MCF 10A (cell line): Measurements from ENCODE around the gene ME3. TPM values are rescaled to one million over a fixed set of nuclear protein-coding genes. Genes with fewer than 3 reads are reported as not detected.

ENCODE experiments used
- BruUV-seq: library from RNA; stranded (reverse); fragments of 400-500 nt; replicated peaks from 2 replicates; lab custom pipeline; 2021; lab: Mats Ljungman, UMichigan
- CTCF ChIA-PET: fragments of 300-600 bp; sonication (Branson Sonifier 250); formaldehyde crosslinking; extraction: SDS; loops from one replicate; lab custom pipeline; 2021; ENCODE audit warnings: antibody characterized with exemption, inconsistent platforms; lab: Yijun Ruan, JAX
- POLR2A ChIA-PET: fragments of 300-600, 350-650 bp; sonication (Branson Sonifier 250); formaldehyde crosslinking; extraction: SDS; loops from one replicate; lab custom pipeline; 2020; ENCODE audit warnings: antibody characterized with exemption, inconsistent platforms; lab: Yijun Ruan, JAX
- DNase-seq: peaks from one replicate; pipeline ENCODE4 v3.0.0-alpha.2; 2018; ENCODE audit not compliant: unreplicated experiment
- H3K27ac Mint-ChIP-seq: one replicate; pipeline ENCODE4 v1.8.0; 2022; ENCODE audit warnings: mild to moderate bottlenecking, low read depth, mixed read lengths; ENCODE audit not compliant: unreplicated experiment
- H3K27me3 Mint-ChIP-seq: one replicate; pipeline ENCODE4 v1.8.0; 2022; ENCODE audit warnings: mixed read lengths; ENCODE audit not compliant: insufficient read depth, unreplicated experiment
- H3K36me3 Mint-ChIP-seq: one replicate; pipeline ENCODE4 v1.8.0; 2022; ENCODE audit warnings: mild to moderate bottlenecking, moderate library complexity, mixed read lengths; ENCODE audit not compliant: insufficient read depth, unreplicated experiment
- H3K4me1 Mint-ChIP-seq: one replicate; pipeline ENCODE4 v1.8.0; 2022; ENCODE audit warnings: mixed read lengths; ENCODE audit not compliant: insufficient read depth, unreplicated experiment
- H3K4me3 Mint-ChIP-seq: one replicate; pipeline ENCODE4 v1.8.0; 2022; ENCODE audit warnings: mild to moderate bottlenecking, moderate library complexity, mixed read lengths; ENCODE audit not compliant: unreplicated experiment
- H3K9me3 Mint-ChIP-seq: one replicate; pipeline ENCODE4 v1.8.0; 2022; ENCODE audit warnings: mixed read lengths; ENCODE audit not compliant: unreplicated experiment
- intact Hi-C: fragments of 100-400 bp; cut with micrococcal nuclease; formaldehyde crosslinking; loops from 2 replicates; pipeline ENCODE4 v1.14.1; 2022
- total RNA-seq: library from RNA; stranded (reverse); gene quantifications from 2 replicates; pipeline ENCODE4 v1.2.3, GENCODE V29; 2022
- TF ChIP-seq, protein P1 (sequence below): fragments of 200-600 bp; IDR thresholded peaks from one replicate; pipeline ENCODE4 v1.8.0; 2022; ENCODE audit warnings: antibody characterized with exemption, mild to moderate bottlenecking; ENCODE audit not compliant: unreplicated experiment

ME3 gene
- total RNA-seq, 1 experiment from 2014 or later: not detected

DNA sequence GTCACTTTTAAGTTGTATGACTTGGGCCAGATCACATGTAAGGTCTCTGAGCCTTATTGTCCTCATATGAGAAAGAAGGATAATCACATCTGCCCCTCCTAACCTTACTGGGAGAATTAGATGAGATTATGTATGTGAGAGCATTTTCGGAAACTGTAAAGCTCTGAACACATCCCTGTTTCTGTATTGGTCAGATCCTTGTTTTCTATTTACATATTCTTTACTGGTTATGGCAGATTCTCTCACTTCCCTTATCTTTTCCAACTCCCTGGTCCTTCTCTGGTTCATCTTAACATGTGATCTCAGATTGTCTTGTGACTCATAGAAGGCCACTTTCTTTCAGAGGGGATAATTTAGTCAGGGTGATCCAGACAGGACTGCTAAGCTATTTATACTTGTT lies 255.9 kb downstream of the ME3 start:
- intact Hi-C loops: loop anchor here (10.0 kb wide), 1 partner anchor 562 kb away; the partner anchor contains the start of gene CCDC83
- Mint-ChIP-seq H3K27me3 (no peaks in the 10 kb centered on the region), H3K27ac (no peak overlapping the region), H3K4me3 (no peak overlapping the region), H3K36me3 (no peaks in the 10 kb centered on the region), H3K9me3 (no peaks in the 10 kb centered on the region), H3K4me1 (no peaks in the 10 kb centered on the region)
- POLR2A ChIA-PET: interaction anchor here (0.6 to 0.9 kb wide), 3 partner anchors 10 to 560 kb away, joined by 3 to 4 read pairs (median 4); no protein-coding TSS in a partner anchor
- DNase-seq: no peak
- TF ChIP-seq, protein P1, sequence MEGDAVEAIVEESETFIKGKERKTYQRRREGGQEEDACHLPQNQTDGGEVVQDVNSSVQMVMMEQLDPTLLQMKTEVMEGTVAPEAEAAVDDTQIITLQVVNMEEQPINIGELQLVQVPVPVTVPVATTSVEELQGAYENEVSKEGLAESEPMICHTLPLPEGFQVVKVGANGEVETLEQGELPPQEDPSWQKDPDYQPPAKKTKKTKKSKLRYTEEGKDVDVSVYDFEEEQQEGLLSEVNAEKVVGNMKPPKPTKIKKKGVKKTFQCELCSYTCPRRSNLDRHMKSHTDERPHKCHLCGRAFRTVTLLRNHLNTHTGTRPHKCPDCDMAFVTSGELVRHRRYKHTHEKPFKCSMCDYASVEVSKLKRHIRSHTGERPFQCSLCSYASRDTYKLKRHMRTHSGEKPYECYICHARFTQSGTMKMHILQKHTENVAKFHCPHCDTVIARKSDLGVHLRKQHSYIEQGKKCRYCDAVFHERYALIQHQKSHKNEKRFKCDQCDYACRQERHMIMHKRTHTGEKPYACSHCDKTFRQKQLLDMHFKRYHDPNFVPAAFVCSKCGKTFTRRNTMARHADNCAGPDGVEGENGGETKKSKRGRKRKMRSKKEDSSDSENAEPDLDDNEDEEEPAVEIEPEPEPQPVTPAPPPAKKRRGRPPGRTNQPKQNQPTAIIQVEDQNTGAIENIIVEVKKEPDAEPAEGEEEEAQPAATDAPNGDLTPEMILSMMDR: no peak
- CTCF ChIA-PET: interaction anchor here (0.6 to 3.9 kb wide), 6 partner anchors 13 to 1855 kb away, joined by 3 to 22 read pairs (median 4); no protein-coding TSS in a partner anchor
- no TSS peak for BruUV-seq

DNA sequence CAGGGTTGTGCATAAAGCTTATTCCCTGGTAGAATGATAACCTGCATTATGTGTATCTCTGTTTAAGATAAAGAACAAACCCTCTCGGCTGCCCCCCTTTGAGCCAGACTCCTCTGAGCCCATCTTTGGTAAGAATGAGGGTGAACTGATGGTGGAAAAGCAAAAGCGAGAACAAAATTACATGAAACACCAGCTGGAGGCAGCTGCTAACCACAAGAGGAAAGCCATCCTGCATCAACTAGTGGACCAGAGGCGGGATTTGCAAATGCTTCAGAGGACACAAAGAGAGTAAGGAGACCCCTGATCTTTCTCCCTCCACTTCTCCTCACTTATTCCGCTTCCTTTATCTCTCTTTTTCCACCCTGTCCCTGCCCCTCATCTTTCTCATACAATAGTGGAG lies 257.4 kb downstream of the ME3 start:
- Mint-ChIP-seq H3K4me1 (no peaks in the 10 kb centered on the region), H3K4me3 (no peak overlapping the region), H3K9me3 (no peaks in the 10 kb centered on the region), H3K27ac (no peak overlapping the region), H3K36me3 (no peaks in the 10 kb centered on the region), H3K27me3 (no peaks in the 10 kb centered on the region)
- no TSS peak for BruUV-seq
- ChIA-PET CTCF (interaction anchor here (1.3 to 3.9 kb wide), 3 partner anchors 52 to 455 kb away, joined by 6 to 22 read pairs (median 7); no protein-coding TSS in a partner anchor), POLR2A (interaction anchor here (0.6 to 1.8 kb wide), 2 partner anchors 27 to 727 kb away, joined by 3 to 5 read pairs; no protein-coding TSS in a partner anchor)
- intact Hi-C loops: loop anchor here (10.0 kb wide), 1 partner anchor 560 kb away; the partner anchor contains the start of gene CCDC83
- TF ChIP-seq, protein P1: no peak
- DNase-seq: no peak

DNA sequence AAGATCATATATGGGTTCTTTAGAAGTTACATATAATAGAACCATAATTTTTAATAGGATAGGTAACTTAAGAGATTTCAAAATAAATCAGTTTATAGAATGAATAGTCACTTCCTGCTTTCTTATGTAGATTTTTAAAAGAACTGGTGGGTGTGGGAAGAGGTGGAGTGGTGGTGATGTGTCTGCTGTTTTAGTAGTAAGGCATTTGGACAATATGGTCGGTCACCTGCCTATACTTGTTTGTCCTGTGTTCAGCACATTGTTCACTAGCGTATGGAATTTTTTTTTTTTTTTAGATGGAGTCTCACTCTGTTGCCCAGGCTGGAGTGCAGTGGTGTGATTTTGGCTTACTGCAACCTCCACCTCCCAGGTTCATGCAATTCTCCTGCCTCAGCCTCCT lies 258.4 kb downstream of the ME3 start:
- H3K4me3 Mint-ChIP-seq: no peak overlapping the region
- intact Hi-C loops: loop anchor here (10.0 kb wide), 1 partner anchor 559 kb away; the partner anchor contains the start of gene CCDC83
- no TSS peak for BruUV-seq
- no peaks in the 10 kb centered on the region for H3K27me3 Mint-ChIP-seq
- H3K9me3 Mint-ChIP-seq: no peaks in the 10 kb centered on the region
- H3K4me1 Mint-ChIP-seq: no peaks in the 10 kb centered on the region
- TF ChIP-seq, protein P1: no peak
- H3K27ac Mint-ChIP-seq: no peak overlapping the region
- DNase-seq: peak; percentile 8
- no peaks in the 10 kb centered on the region for H3K36me3 Mint-ChIP-seq
- CTCF ChIA-PET: interaction anchor here (0.6 to 3.9 kb wide), 4 partner anchors 53 to 171 kb away, joined by 3 to 22 read pairs (median 3); no protein-coding TSS in a partner anchor
- POLR2A ChIA-PET: interaction anchor here (0.6 to 1.0 kb wide), 2 partner anchors 35 to 277 kb away, joined by 3 read pairs; no protein-coding TSS in a partner anchor

GRCh38 chr11:86408845-86409244 lies 263.6 kb downstream of the ME3 start:
- H3K9me3 Mint-ChIP-seq: no peaks in the 10 kb centered on the region
- no peaks in the 10 kb centered on the region for H3K4me1 Mint-ChIP-seq
- no peak overlapping the region for H3K27ac Mint-ChIP-seq
- ChIA-PET CTCF (interaction anchor here (2.1 kb wide), 1 partner anchor 48 kb away, joined by 9 read pairs; no protein-coding TSS in a partner anchor), POLR2A (no interaction called here)
- no peaks in the 10 kb centered on the region for H3K27me3 Mint-ChIP-seq
- TF ChIP-seq, protein P1: peak; percentile 23
- no peak overlapping the region for H3K4me3 Mint-ChIP-seq
- peak; percentile 2 for DNase-seq
- no peaks in the 10 kb centered on the region for H3K36me3 Mint-ChIP-seq
- BruUV-seq: no TSS peak
- intact Hi-C loops: loop anchor here (5.0 kb wide), 1 partner anchor 47 kb away; no protein-coding TSS in a partner anchor
